Erythroblast (primary cell): ENCODE data around the gene COA6.

Experiments used
- GATA1 ChIP-seq: IDR thresholded peaks from 2 replicates; pipeline ENCODE4 v1.6.1; 2011; ENCODE audit warnings: low read depth, mild to moderate bottlenecking, control low read depth, low read length, moderate library complexity
- POLR2A ChIP-seq: IDR thresholded peaks from 2 replicates; pipeline ENCODE4 v1.6.1; 2011; ENCODE audit warnings: mild to moderate bottlenecking, low read length

DNA sequence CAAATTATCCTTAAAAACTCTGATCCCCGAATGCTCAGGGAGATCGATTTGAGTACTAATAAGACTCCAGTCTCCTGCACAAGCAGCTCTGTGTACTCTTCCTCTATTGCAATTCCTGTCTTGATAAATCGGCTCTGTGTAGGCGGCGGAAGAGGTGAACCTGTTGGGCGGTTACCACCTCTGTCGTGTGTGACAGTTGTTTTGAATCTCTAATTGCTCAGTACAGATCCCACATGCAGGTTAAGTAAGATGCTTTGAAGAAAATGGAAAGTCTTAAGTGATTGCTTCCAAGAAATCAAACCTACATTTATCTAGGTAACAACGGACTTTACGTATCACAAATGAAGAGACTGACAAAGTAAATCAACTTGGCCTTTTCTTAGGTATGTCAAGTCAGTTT is 35.5 kb downstream of the COA6 start:
- TF ChIP-seq POLR2A: no peak
- no peak for TF ChIP-seq GATA1
